Glutamatergic neuron (in vitro differentiated cells): ENCODE data around the gene EFNA4. TPM values are rescaled to one million over a fixed set of nuclear protein-coding genes. Genes with fewer than 3 reads are reported as not detected.

Experiments
- DNase-seq: peaks from one replicate; pipeline ENCODE4 v3.0.0; 2022
- H3K27ac Mint-ChIP-seq: one replicate; pipeline ENCODE4 v1.8.0; 2020; ENCODE audit warnings: mild to moderate bottlenecking, mixed read lengths, inconsistent platforms; ENCODE audit not compliant: unreplicated experiment
- H3K27me3 Mint-ChIP-seq: one replicate; pipeline ENCODE4 v1.8.0; 2020; ENCODE audit warnings: mild to moderate bottlenecking, moderate library complexity, mixed read lengths, inconsistent platforms; ENCODE audit not compliant: unreplicated experiment
- H3K36me3 Mint-ChIP-seq: one replicate; pipeline ENCODE4 v1.8.0; 2020; ENCODE audit warnings: mild to moderate bottlenecking, mixed read lengths, inconsistent platforms; ENCODE audit not compliant: unreplicated experiment
- H3K4me1 Mint-ChIP-seq: one replicate; pipeline ENCODE4 v1.8.0; 2020; ENCODE audit warnings: mild to moderate bottlenecking, low read depth, mixed read lengths, inconsistent platforms; ENCODE audit not compliant: unreplicated experiment
- H3K4me3 Mint-ChIP-seq: one replicate; pipeline ENCODE4 v1.8.0; 2020; ENCODE audit warnings: mild to moderate bottlenecking, mixed read lengths, inconsistent platforms; ENCODE audit not compliant: unreplicated experiment
- H3K9me3 Mint-ChIP-seq: one replicate; pipeline ENCODE4 v1.8.0; 2020; ENCODE audit warnings: mild to moderate bottlenecking, moderate library complexity, mixed read lengths, inconsistent platforms; ENCODE audit not compliant: unreplicated experiment
- total RNA-seq: library from RNA; stranded (reverse); fragmentation: NEBNext Ultra II Directional; extraction: Animal tissue kit (Norgen Biotek cat#: 25700); gene quantifications from one replicate; pipeline ENCODE4 v1.2.1, GENCODE V29; 2021; ENCODE audit not compliant: unreplicated experiment
- TF ChIP-seq, protein P1 (sequence below): fragments of 200-600 bp; sonication (generic); IDR thresholded peaks from one replicate; pipeline ENCODE4 v1.5.0; 2021; ENCODE audit not compliant: partially characterized antibody, unreplicated experiment

The EFNA4 gene
- total RNA-seq, 1 donor from 2014 or later = 2.9 TPM

DNA sequence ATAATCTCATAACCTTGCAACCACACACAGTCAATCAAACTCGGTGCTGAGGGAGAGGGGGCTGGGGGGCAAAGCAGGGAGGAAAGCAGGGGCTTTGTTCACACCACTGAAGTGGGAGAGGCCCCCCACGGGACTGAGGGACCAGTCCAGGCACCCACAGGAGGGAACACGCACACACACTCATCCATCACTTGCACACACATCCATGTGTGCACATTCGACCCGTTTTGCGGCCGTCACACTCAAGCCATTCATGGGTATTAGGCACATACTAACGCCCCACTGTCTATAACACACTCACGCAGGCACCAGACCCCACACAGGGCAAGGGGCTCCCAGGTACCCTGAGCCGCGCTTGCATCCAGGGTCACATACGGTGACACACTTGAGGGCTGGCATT lies 29.1 kb downstream of the EFNA4 start:
- DNase-seq = no peak
- peaks cover 6% of the 10 kb centered on the region for H3K9me3 Mint-ChIP-seq
- H3K4me1 Mint-ChIP-seq = peaks cover 12% of the 10 kb centered on the region
- H3K27ac Mint-ChIP-seq = no peak overlapping the region
- no peak overlapping the region for H3K4me3 Mint-ChIP-seq
- H3K27me3 Mint-ChIP-seq = peaks cover 8% of the 10 kb centered on the region
- TF ChIP-seq, protein P1, sequence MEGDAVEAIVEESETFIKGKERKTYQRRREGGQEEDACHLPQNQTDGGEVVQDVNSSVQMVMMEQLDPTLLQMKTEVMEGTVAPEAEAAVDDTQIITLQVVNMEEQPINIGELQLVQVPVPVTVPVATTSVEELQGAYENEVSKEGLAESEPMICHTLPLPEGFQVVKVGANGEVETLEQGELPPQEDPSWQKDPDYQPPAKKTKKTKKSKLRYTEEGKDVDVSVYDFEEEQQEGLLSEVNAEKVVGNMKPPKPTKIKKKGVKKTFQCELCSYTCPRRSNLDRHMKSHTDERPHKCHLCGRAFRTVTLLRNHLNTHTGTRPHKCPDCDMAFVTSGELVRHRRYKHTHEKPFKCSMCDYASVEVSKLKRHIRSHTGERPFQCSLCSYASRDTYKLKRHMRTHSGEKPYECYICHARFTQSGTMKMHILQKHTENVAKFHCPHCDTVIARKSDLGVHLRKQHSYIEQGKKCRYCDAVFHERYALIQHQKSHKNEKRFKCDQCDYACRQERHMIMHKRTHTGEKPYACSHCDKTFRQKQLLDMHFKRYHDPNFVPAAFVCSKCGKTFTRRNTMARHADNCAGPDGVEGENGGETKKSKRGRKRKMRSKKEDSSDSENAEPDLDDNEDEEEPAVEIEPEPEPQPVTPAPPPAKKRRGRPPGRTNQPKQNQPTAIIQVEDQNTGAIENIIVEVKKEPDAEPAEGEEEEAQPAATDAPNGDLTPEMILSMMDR = no peak
- H3K36me3 Mint-ChIP-seq = no peaks in the 10 kb centered on the region

DNA sequence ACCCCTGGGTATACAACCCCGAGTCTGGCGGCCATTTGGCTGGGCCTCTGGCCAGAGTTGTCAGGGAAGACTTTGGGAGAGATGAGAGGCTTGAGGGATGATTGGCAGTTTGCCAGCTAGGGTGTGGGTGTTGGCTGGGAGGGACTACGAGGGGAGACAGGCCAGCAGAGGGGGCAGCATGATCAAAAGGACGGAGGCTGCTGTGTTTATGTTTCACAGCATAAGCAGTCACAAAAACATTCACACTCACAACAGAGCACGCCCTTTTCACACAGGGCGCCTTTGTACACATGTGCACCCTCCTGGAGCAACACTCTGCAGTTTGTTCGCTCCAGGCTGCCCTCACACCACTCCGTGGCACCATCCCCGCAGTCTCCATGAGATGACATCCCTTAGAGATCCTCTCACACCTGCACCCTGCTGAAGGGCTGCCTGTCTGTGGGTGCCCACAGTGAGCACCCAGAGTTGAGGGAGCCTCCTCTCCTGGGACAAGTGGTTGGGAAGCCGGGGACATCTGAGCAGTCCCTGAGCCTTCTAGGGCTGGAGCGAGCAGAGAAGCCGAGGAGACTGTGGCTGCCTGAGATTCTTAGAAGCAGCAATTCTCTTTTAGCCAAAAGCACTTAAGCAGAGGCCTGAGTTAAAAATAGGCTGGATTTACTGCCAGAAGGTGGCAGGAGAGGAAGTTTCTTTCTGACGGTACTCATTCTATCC lies 30.5 kb downstream of the EFNA4 start:
- H3K9me3 Mint-ChIP-seq = peaks cover 6% of the 10 kb centered on the region
- no peaks in the 10 kb centered on the region for H3K36me3 Mint-ChIP-seq
- H3K4me3 Mint-ChIP-seq = no peak overlapping the region
- H3K27ac Mint-ChIP-seq = no peak overlapping the region
- TF ChIP-seq, protein P1 = peak; percentile 27
- DNase-seq = peak; percentile 61
- peaks cover 12% of the 10 kb centered on the region for H3K4me1 Mint-ChIP-seq
- peaks cover 8% of the 10 kb centered on the region for H3K27me3 Mint-ChIP-seq

DNA sequence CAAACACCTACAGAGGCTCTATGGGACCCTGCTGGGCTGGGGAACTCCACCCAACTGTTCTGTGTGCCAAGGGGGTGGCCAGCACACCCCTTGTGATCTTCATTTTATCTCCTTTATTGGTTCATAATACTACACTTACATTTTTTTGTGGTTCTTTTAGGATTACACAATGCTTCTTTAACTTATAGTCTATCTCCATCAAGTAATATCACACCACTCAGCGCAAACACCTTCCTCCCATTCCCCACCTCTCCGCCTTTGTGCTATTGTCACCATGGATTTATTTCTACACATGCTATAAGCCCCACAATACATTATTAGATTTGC lies 31.0 kb downstream of the EFNA4 start:
- peaks cover 8% of the 10 kb centered on the region for H3K27me3 Mint-ChIP-seq
- no peak for DNase-seq
- H3K36me3 Mint-ChIP-seq = no peaks in the 10 kb centered on the region
- H3K27ac Mint-ChIP-seq = peak overlapping the region; percentile 23
- H3K9me3 Mint-ChIP-seq = peaks cover 6% of the 10 kb centered on the region
- TF ChIP-seq, protein P1 = peak; percentile 5
- H3K4me1 Mint-ChIP-seq = peaks cover 12% of the 10 kb centered on the region
- H3K4me3 Mint-ChIP-seq = peak overlapping the region; percentile 49

DNA sequence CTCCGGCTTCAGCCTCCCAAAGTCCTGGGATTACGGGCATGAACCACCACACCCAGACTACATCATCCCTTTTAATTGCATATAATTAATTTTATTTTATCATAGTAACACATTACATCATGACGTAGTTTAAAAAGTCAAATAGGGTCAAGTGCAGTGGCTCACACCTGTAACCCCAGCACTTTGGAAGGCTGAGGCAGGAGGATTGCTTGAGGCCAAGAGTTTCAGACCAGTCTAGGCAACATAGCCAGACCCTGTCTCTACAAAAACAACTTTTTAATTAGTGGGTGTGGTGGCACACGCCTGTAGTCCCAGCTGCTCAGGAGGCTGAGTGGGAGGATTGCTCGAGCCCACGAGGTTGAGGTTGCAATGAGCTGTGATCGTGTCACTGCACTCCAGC lies 35.8 kb downstream of the EFNA4 start:
- Mint-ChIP-seq H3K36me3 (no peaks in the 10 kb centered on the region), H3K27ac (no peak overlapping the region), H3K27me3 (no peaks in the 10 kb centered on the region), H3K9me3 (peaks cover 3% of the 10 kb centered on the region), H3K4me1 (peaks cover 5% of the 10 kb centered on the region), H3K4me3 (no peak overlapping the region)
- DNase-seq = no peak
- TF ChIP-seq, protein P1 = no peak

DNA sequence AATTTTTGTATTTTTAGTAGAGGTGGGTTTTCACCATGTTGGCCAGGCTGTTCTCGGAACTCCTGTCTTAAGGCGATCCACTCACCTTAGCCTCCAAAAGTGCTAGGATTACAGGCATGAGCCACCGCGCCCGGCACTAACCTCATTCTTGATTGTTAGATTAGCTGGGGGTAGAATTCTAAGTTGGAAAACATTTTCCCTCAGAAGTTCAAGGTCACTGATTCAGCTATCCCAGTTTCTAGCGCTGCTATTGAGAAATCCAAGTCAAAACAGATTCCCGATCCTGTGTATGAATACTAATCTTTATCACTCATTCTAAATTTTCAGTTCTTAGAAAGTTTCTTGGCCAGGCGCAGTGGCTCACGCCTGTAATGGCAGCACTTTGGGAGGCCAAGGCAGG lies 39.8 kb downstream of the EFNA4 start:
- Mint-ChIP-seq H3K9me3 (no peaks in the 10 kb centered on the region), H3K36me3 (no peaks in the 10 kb centered on the region), H3K4me1 (no peaks in the 10 kb centered on the region), H3K27me3 (no peaks in the 10 kb centered on the region), H3K27ac (no peak overlapping the region), H3K4me3 (no peak overlapping the region)
- DNase-seq = no peak
- TF ChIP-seq, protein P1 = no peak
